GM19043 (cell line): Measurements from ENCODE around the gene CYP26C1.

Experiments
- ATAC-seq: cut with Tn5 transposase; IDR thresholded peaks from one replicate; pipeline ENCODE4 v1.9.1; 2021; ENCODE audit warnings: low read depth; ENCODE audit not compliant: unreplicated experiment

The CYP26C1 gene

GRCh38 chr10:93103953-93104352 lies 43.4 kb downstream of the CYP26C1 start:
- ATAC-seq: no peak

- no peak for ATAC-seq
Measured at GRCh38 chr10:93106631-93107072, 46.1 kb downstream of the CYP26C1 start.

GRCh38 chr10:93110472-93111146 lies 50.0 kb downstream of the CYP26C1 start:
- ATAC-seq: peak; percentile 68

GRCh38 chr10:93113042-93113441 lies 52.4 kb downstream of the CYP26C1 start:
- no peak for ATAC-seq

GRCh38 chr10:93115661-93116383 lies 55.2 kb downstream of the CYP26C1 start:
- ATAC-seq: peak; percentile 55
